Fibroblast of skin of right biceps (primary cell): ENCODE measurements around the gene RUNX2.

Experiments
- DNase-seq: peaks from one replicate; pipeline ENCODE4 v3.0.0-alpha.2; 2013

RUNX2 gene

GRCh38 chr6:45415788-45416518 is 87.8 kb downstream of the RUNX2 start:
- DNase-seq: no peak

GRCh38 chr6:45416700-45417099 is 88.6 kb downstream of the RUNX2 start:
- peak; percentile 27 for DNase-seq

GRCh38 chr6:45417436-45417835 is 89.3 kb downstream of the RUNX2 start:
- no peak for DNase-seq

GRCh38 chr6:45419571-45420082 is 91.5 kb downstream of the RUNX2 start:
- peak; percentile 63 for DNase-seq

- DNase-seq: peak; percentile 78
Measured at GRCh38 chr6:45420083-45420908, 92.2 kb downstream of the RUNX2 start.

GRCh38 chr6:45420909-45421708 is 93.0 kb downstream of the RUNX2 start:
- DNase-seq: peak; percentile 46

- DNase-seq: peak; percentile 83
Measured at GRCh38 chr6:45421709-45422502, 93.8 kb downstream of the RUNX2 start.

- DNase-seq: peak; percentile 75
Measured at GRCh38 chr6:45422503-45423110, 94.5 kb downstream of the RUNX2 start.

GRCh38 chr6:45423111-45423823 is 95.1 kb downstream of the RUNX2 start:
- peak; percentile 45 for DNase-seq

GRCh38 chr6:45423824-45424450 is 95.8 kb downstream of the RUNX2 start:
- peak; percentile 39 for DNase-seq

GRCh38 chr6:45424451-45424861 is 96.3 kb downstream of the RUNX2 start:
- DNase-seq: no peak

GRCh38 chr6:45426251-45426650 is 98.1 kb downstream of the RUNX2 start:
- DNase-seq: no peak

GRCh38 chr6:45427726-45428125 is 99.6 kb downstream of the RUNX2 start:
- no peak for DNase-seq

- DNase-seq: no peak
Measured at GRCh38 chr6:45428727-45429126, 100.6 kb downstream of the RUNX2 start.

- no peak for DNase-seq
Measured at GRCh38 chr6:45430590-45431202, 102.6 kb downstream of the RUNX2 start.

GRCh38 chr6:45431317-45432065 is 103.4 kb downstream of the RUNX2 start:
- DNase-seq: no peak

GRCh38 chr6:45432977-45433376 is 104.8 kb downstream of the RUNX2 start:
- DNase-seq: peak; percentile 75

- DNase-seq: no peak
Measured at GRCh38 chr6:45433533-45434380, 105.6 kb downstream of the RUNX2 start.

- no peak for DNase-seq
Measured at GRCh38 chr6:45434381-45434700, 106.2 kb downstream of the RUNX2 start.
